Endothelial cell of umbilical vein (primary cell): Measurements from ENCODE around the gene TRPM1.

Experiments used
- CTCF ChIP-seq, 2 donors: IDR thresholded peaks; 1 replicate in 1 of 2; 2 replicates in 1 of 2; pipeline ENCODE4 v1.5.1; 2011; ENCODE audit warnings: low read length in 2 of 2, mild to moderate bottlenecking in 2 of 2, moderate library complexity in 2 of 2, control low read depth in 1 of 2, inconsistent platforms in 1 of 2, low read depth in 1 of 2; ENCODE audit not compliant: insufficient read depth in 1 of 2; ENCODE audit errors: extremely low read depth in 1 of 2
- EZH2 ChIP-seq: IDR thresholded peaks from 2 replicates; pipeline ENCODE4 v1.6.1; 2012; ENCODE audit warnings: borderline replicate concordance, low read depth, mild to moderate bottlenecking, moderate library complexity, low read length, inconsistent platforms; ENCODE audit not compliant: severe bottlenecking
- GATA2 ChIP-seq: IDR thresholded peaks from 2 replicates; pipeline ENCODE4 v1.7.0; 2011; ENCODE audit warnings: low read depth, mild to moderate bottlenecking, moderate library complexity, mixed read lengths, low read length; ENCODE audit not compliant: insufficient read length, insufficient read depth
- POLR2AphosphoS5 ChIP-seq: IDR thresholded peaks from 2 replicates; pipeline ENCODE4 v1.6.1; 2012; ENCODE audit warnings: low read depth, mild to moderate bottlenecking, control low read depth, low read length, moderate library complexity; ENCODE audit not compliant: insufficient read depth

GRCh38 chr15:30962079-30962478 lies 139.4 kb downstream of the TRPM1 start:
- TF ChIP-seq CTCF (IDR thresholded peaks at IDR 0.05; ENCODE audit: extremely low read depth in 1 of 2, insufficient read depth in 1 of 2, low read depth in 1 of 2, low read length in 2 of 2), result no peak
- no peak for TF ChIP-seq EZH2
- no peak for TF ChIP-seq GATA2
- TF ChIP-seq POLR2AphosphoS5, result no peak
